SJCRH30 (cell line): Measurements from ENCODE around the gene DNAH9. TPM values are rescaled to one million over a fixed set of nuclear protein-coding genes. Genes with fewer than 3 reads are reported as not detected.

ENCODE experiments used
- DNase-seq, 2 experiments: peaks; one replicate each; pipeline ENCODE4 v3.0.0-alpha.2; 2015 to 2020
- H3K27ac ChIP-seq: fragments of 250-450 bp; sonication (Bioruptor Pico); 2 replicates; pipeline ENCODE4 v1.5.1; 2020; ENCODE audit warnings: mild to moderate bottlenecking, moderate library complexity
- H3K27me3 ChIP-seq: fragments of 250-450 bp; sonication (Bioruptor Pico); 2 replicates; pipeline ENCODE4 v1.5.1; 2020; ENCODE audit warnings: mild to moderate bottlenecking, moderate library complexity
- H3K36me3 ChIP-seq: fragments of 250-450 bp; sonication (Bioruptor Pico); 2 replicates; pipeline ENCODE4 v1.5.1; 2020; ENCODE audit warnings: mild to moderate bottlenecking, moderate library complexity
- H3K4me1 ChIP-seq: fragments of 250-450 bp; sonication (Bioruptor Pico); 2 replicates; pipeline ENCODE4 v1.5.1; 2020; ENCODE audit warnings: mild to moderate bottlenecking, moderate library complexity
- H3K4me3 ChIP-seq: fragments of 250-450 bp; sonication (Bioruptor Pico); 2 replicates; pipeline ENCODE4 v1.5.1; 2020; ENCODE audit warnings: mild to moderate bottlenecking, moderate library complexity
- H3K9me3 ChIP-seq: fragments of 250-450 bp; sonication (Bioruptor Pico); replicated peaks from 2 replicates; pipeline ENCODE4 v1.5.1; 2020; ENCODE audit warnings: mild to moderate bottlenecking, moderate library complexity
- total RNA-seq: library from RNA; depleted of rRNA; stranded (reverse); fragments of >200 nt; shearing (Covaris generic); gene quantifications from 2 replicates; pipeline ENCODE4 v1.2.3, GENCODE V29; 2014; rRNA removed

DNAH9 gene
- 0.13 and 0.16 TPM in 2 replicates for total RNA-seq

- DNase-seq = no peak
- Histone ChIP-seq H3K9me3 (no peaks in the 10 kb centered on the region), H3K27me3 (no peaks in the 10 kb centered on the region), H3K4me3 (no peak within 1 kb of the TSS), H3K36me3 (no peaks in the 10 kb centered on the region), H3K27ac (no peak within 1 kb of the TSS), H3K4me1 (no peaks in the 10 kb centered on the region)
Measured at GRCh38 chr17:11598274-11599221, at the start of gene DNAH9. Gene DNAH9, plus strand, starts transcription at chr17:11598470. Its CDS starts 29 bp downstream, at chr17:11598499.

GRCh38 chr17:11550431-11550830 lies 47.8 kb upstream of the DNAH9 start:
- no peak for DNase-seq
- Histone ChIP-seq H3K4me1 (no peaks in the 10 kb centered on the region), H3K4me3 (no peak overlapping the region), H3K27me3 (no peaks in the 10 kb centered on the region), H3K36me3 (no peaks in the 10 kb centered on the region), H3K27ac (no peak overlapping the region), H3K9me3 (no peaks in the 10 kb centered on the region)

GRCh38 chr17:11551442-11551841 lies 46.8 kb upstream of the DNAH9 start:
- Histone ChIP-seq H3K36me3 (no peaks in the 10 kb centered on the region), H3K4me3 (no peak overlapping the region), H3K27ac (no peak overlapping the region), H3K9me3 (no peaks in the 10 kb centered on the region), H3K27me3 (no peaks in the 10 kb centered on the region), H3K4me1 (no peaks in the 10 kb centered on the region)
- DNase-seq = no peak

GRCh38 chr17:11553135-11553534 lies 45.1 kb upstream of the DNAH9 start:
- Histone ChIP-seq H3K27me3 (no peaks in the 10 kb centered on the region), H3K4me3 (no peak overlapping the region), H3K36me3 (no peaks in the 10 kb centered on the region), H3K4me1 (no peaks in the 10 kb centered on the region), H3K9me3 (no peaks in the 10 kb centered on the region), H3K27ac (no peak overlapping the region)
- DNase-seq = no peak

- no peaks in the 10 kb centered on the region for H3K36me3 ChIP-seq
- H3K27me3 ChIP-seq = no peaks in the 10 kb centered on the region
- H3K4me1 ChIP-seq = no peaks in the 10 kb centered on the region
- no peaks in the 10 kb centered on the region for H3K9me3 ChIP-seq
- H3K4me3 ChIP-seq = no peak overlapping the region
- no peak overlapping the region for H3K27ac ChIP-seq
- DNase-seq = no peak
Measured at GRCh38 chr17:11554042-11554441, 44.2 kb upstream of the DNAH9 start.

- Histone ChIP-seq H3K9me3 (no peaks in the 10 kb centered on the region), H3K27ac (no peak overlapping the region)
Measured at GRCh38 chr17:11554542-11554941, 43.7 kb upstream of the DNAH9 start.

GRCh38 chr17:11555530-11555929 lies 42.7 kb upstream of the DNAH9 start:
- Histone ChIP-seq H3K36me3 (no peaks in the 10 kb centered on the region), H3K4me1 (no peaks in the 10 kb centered on the region), H3K27ac (no peak overlapping the region), H3K9me3 (no peaks in the 10 kb centered on the region), H3K27me3 (no peaks in the 10 kb centered on the region), H3K4me3 (no peak overlapping the region)
- DNase-seq = no peak

More at GRCh38 chr17:11554542-11554941, 43.7 kb upstream of the DNAH9 start:
- no peak for DNase-seq
- H3K36me3 ChIP-seq = no peaks in the 10 kb centered on the region
- H3K4me1 ChIP-seq = no peaks in the 10 kb centered on the region
- H3K4me3 ChIP-seq = no peak overlapping the region
- H3K27me3 ChIP-seq = no peaks in the 10 kb centered on the region

- Histone ChIP-seq H3K36me3 (no peaks in the 10 kb centered on the region), H3K9me3 (no peaks in the 10 kb centered on the region), H3K27me3 (no peaks in the 10 kb centered on the region), H3K4me3 (no peak overlapping the region), H3K27ac (no peak overlapping the region), H3K4me1 (no peaks in the 10 kb centered on the region)
- DNase-seq = peak; percentile 47 to 59
Measured at GRCh38 chr17:11557727-11558452, 40.4 kb upstream of the DNAH9 start.

- no peak for DNase-seq
- Histone ChIP-seq H3K27me3 (no peaks in the 10 kb centered on the region), H3K27ac (no peak overlapping the region)
Measured at GRCh38 chr17:11558681-11559234, 39.5 kb upstream of the DNAH9 start.

GRCh38 chr17:11559601-11560000 lies 38.7 kb upstream of the DNAH9 start:
- Histone ChIP-seq H3K4me1 (peaks cover 8% of the 10 kb centered on the region), H3K27me3 (no peaks in the 10 kb centered on the region), H3K4me3 (no peak overlapping the region), H3K27ac (no peak overlapping the region), H3K9me3 (no peaks in the 10 kb centered on the region), H3K36me3 (no peaks in the 10 kb centered on the region)
- no peak for DNase-seq

More at GRCh38 chr17:11558681-11559234, 39.5 kb upstream of the DNAH9 start:
- Histone ChIP-seq H3K9me3 (no peaks in the 10 kb centered on the region), H3K36me3 (no peaks in the 10 kb centered on the region), H3K4me3 (no peak overlapping the region), H3K4me1 (peaks cover 1% of the 10 kb centered on the region; the same call in 1 of the 2 replicates)

- H3K4me3 ChIP-seq = no peak overlapping the region
- H3K9me3 ChIP-seq = no peaks in the 10 kb centered on the region
- no peak for DNase-seq
- no peak overlapping the region for H3K27ac ChIP-seq
- no peaks in the 10 kb centered on the region for H3K27me3 ChIP-seq
- H3K4me1 ChIP-seq = peaks cover 13% of the 10 kb centered on the region
- H3K36me3 ChIP-seq = no peaks in the 10 kb centered on the region
Measured at GRCh38 chr17:11561281-11561680, 37.0 kb upstream of the DNAH9 start.

GRCh38 chr17:11561702-11562101 lies 36.6 kb upstream of the DNAH9 start:
- Histone ChIP-seq H3K36me3 (no peaks in the 10 kb centered on the region), H3K27ac (no peak overlapping the region), H3K27me3 (no peaks in the 10 kb centered on the region), H3K4me1 (peaks cover 13% of the 10 kb centered on the region), H3K4me3 (no peak overlapping the region), H3K9me3 (no peaks in the 10 kb centered on the region)
- DNase-seq = no peak

- Histone ChIP-seq H3K4me3 (no peak overlapping the region), H3K27ac (peak overlapping the region; percentile 65), H3K4me1 (peaks cover 13% of the 10 kb centered on the region), H3K27me3 (no peaks in the 10 kb centered on the region), H3K36me3 (no peaks in the 10 kb centered on the region), H3K9me3 (no peaks in the 10 kb centered on the region)
- DNase-seq = peak; percentile 6 to 59
Measured at GRCh38 chr17:11564589-11565380, 33.5 kb upstream of the DNAH9 start.

- Histone ChIP-seq H3K36me3 (no peaks in the 10 kb centered on the region), H3K9me3 (no peaks in the 10 kb centered on the region), H3K27ac (peak overlapping the region; percentile 65), H3K4me1 (peaks cover 13% of the 10 kb centered on the region), H3K27me3 (no peaks in the 10 kb centered on the region), H3K4me3 (no peak overlapping the region)
- DNase-seq = no peak
Measured at GRCh38 chr17:11565591-11565990, 32.7 kb upstream of the DNAH9 start.
